Activated T-cell treated with anti-CD3 and anti-CD28 coated beads for 48 hours (primary cell): ENCODE data around the gene P4HB.

Experiments used
- DNase-seq: peaks from one replicate; pipeline ENCODE4 v3.0.0-alpha.2; 2020; ENCODE audit warnings: low read depth

The P4HB gene

GRCh38 chr17:81898029-81898866, 37.9 kb upstream of the P4HB start:
- no peak for DNase-seq

- DNase-seq: no peak
These were observed 35.1 kb upstream of the P4HB start for GRCh38 chr17:81895400-81895799.

- no peak for DNase-seq
These were observed 30.9 kb upstream of the P4HB start for GRCh38 chr17:81891303-81891552.

DNA sequence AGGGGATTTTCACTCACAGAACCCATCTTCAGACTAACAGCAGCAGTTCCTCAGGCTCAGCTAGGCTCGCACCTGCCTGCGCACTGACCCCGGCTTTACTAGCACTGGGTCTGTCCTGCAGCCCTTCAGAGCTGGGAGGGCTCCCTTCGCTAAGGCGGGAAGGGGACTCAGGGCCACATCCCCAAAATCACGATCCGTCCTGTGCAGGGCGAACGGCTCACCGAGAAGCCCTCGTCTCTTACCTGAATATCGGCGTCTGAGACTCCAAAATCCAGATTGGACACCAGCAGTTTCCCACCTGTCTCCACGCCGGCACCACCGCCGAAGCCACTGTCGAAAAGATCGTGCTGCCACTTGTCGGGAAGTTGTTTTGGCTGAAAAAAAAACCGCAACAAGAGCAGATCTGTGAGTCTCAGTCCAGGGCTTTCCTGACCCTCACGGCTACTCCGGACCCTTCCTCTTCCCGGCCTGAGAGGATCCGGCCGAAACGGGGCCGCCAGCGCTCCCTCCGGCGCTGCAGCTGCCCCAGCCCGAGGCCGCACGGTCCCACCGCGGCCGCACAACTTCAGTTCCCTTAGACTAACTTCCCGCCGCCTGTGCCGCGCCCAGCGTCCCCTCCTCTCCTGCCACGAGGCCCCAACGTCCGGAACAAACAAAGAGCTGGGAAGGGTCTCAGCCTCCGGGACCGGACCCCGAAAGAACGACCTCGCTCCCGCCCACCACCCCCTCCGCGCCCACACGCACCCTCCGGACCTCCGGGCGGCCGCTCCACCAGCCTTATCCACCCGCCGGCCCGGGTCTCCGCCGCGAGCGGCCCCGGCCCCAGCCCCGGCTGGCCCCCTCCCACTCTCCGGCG, 30.3 kb upstream of the P4HB start:
- DNase-seq: peak; percentile 15

DNA sequence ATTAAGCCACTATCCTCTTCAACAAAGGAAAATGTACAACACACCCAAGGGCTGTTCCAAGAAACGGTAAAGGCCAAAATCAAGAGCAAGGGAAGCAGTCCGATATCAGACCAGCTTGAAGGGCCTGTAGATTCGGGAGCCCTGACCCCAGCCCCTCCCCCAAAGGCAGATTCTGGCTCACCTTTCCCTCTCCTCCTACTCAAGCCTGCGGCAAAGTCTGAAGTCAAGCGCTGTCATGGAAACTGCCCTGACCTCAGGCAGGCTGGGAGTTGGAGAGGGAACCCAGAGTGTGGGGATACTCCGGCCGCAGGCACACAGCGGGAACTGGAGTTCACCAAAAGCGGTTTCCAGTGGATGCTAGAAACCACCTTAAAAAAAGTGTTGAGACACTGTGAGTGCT, 29.3 kb upstream of the P4HB start:
- no peak for DNase-seq

DNA sequence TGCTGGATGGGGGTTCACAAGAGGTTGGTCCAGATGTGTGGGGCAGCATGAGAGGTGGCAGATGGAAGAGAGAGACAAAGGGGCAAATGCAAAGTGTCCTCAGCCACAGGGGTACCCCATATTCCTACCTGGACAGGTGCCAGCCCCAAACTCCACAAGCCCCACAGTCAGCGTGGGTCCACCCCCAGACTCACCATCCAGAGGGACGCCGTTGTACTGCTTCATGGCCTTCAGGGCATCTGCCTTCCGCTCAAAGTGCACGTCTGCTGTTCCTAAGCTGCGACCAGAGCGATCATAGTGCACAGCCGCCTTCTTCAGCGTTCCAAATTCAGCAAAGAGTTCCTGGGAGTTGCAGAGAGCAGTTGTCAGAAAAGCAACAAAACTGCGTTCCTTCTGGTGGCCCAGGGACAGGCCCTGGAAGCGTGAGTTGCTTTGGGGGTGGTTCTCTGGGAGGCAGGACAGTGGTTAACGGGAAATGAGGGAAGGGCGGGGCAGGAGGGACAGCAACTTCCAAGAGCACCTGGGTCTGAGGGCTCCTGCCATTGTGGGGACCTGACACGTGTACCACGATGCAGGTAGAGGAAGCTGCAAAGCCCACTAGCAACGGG, 28.8 kb upstream of the P4HB start:
- no peak for DNase-seq

- DNase-seq: no peak
These were observed 28.0 kb upstream of the P4HB start for GRCh38 chr17:81888105-81888987.

DNA sequence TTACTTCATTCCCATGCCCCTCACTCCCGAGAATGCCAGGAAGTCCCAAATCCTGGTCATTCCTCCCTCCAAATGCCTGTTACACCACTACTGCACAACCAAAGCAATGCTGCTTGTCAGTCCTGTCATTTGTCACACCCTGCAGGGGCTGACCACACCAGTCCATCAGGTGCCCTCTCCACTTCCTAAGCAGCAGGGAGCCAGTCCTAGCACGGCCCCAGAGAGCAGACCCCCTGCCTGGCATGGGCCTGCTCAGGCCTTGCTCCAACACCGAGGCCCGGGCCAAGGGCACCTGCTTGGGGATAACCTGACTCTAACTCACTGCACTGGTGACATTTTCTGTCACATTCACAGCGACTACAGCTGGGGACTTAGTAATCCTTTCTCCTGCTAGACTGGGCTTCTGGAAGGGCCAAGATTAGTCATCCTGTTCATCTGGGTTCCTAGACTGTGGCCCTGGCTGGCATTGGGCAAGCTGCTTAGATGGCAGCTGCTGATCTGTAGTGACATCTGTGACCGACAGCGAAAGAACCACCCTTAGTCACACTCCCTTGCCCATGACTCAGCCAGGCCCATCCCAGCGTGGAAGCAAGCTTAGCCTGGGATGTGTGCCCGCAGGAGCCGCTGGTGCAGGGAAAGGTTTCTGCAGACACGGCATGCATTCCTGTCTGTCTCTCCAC, 25.7 kb upstream of the P4HB start:
- DNase-seq: no peak

GRCh38 chr17:81885454-81885853, 25.1 kb upstream of the P4HB start:
- DNase-seq: no peak

GRCh38 chr17:81884968-81885367, 24.6 kb upstream of the P4HB start:
- no peak for DNase-seq

GRCh38 chr17:81884520-81884919, 24.2 kb upstream of the P4HB start:
- DNase-seq: no peak

DNA sequence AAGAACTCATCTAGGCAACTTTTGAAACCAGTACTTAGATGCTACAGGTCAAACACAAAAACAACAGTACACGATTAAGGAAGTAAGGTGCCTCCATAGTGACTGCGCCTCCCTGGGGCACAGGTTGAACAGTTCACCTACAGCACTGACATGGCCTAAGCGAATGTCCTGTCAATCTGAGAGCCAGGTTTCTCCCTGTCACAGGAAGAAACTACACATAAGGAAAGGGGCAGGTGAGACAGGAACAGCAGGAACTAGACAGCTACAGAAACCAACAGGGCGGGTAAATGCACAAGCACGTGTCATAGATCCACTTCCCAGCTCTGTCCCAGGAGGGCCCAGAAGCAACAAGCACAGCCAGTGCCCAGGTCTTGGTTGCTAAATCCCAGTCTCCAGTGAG, 18.8 kb upstream of the P4HB start:
- no peak for DNase-seq

DNA sequence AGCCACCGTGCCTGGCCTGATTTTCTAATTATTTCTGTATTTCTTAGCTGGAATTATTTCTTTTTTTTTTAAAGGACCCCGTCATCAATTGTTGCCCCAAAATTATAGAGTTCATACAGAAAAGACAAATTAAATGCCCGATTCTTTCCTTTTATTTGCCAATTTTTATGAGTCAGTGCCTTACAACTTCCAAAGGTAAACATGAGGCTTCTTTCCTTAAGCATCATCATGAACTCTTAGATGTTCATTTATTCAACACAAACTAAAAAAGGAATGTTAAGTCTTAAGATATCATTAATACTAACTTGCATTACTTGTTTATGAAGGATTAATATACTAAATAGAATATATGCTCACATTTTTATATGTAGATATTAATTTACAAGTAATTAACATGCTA, 18.0 kb upstream of the P4HB start:
- DNase-seq: no peak

GRCh38 chr17:81877569-81877968, 17.2 kb upstream of the P4HB start:
- DNase-seq: no peak

DNA sequence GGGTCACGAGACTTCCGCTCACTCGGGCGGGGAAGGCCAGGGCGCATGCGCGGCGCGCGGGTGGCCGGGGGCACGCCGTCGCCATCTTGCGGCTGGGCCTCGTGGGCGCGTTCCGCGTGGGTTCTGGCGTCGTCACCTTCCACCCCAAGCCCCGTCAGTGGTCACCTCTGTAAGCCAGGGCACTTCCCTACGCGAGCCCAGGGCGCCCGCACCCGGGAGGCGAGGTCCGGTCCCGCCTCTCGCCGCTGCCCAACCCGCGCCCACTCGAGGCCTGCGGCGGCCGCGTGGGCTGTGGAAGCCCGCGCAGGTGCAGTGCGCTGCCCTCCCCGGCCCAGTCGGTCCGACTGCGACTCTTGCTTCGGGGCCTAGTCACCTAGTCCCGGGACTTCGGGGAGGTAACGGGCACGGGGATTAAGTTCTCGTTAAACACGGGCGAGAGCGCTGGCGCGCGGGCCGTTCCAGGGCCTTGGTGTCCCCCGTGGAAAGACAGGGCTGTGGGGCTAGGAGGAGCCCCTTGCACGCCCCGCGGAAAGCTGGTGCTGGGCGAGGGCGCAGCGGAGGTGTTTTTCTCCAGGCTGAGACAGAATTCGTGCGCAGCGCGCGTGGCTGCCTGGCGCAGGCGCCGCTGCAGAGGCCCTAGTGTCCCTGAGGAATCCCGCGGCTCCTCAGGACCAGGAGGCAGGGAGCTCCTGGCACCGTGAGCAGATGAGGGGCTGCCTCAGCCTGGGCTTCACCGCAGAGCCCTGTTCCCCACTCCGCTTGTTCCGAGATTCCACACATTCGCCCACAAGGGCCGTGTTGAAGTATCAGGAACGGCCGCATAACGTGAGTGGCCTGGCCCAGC, 11.3 kb upstream of the P4HB start:
- DNase-seq: peak; percentile 94

DNA sequence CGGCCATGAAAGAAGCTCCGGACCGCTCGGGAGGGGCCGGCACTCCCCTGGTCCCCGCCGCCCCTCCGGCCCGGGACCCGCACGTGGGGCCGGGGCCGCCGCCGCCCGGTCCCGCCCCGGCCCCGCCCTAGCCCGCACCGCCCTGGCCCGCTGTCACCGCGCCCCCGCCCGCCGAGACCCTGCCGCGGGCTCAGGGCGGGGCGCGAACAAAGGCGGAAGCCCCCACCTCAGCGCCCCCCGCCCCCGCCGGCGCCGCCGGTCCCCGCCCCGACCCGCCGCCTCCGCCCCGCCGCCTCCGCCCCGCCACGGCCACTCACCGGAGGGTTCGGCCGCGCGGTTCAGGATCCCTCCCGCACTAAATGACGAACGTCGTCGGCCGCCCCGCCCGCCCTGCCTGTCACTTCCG, 10.6 kb upstream of the P4HB start, which contains the start of gene ARHGDIA:
TSS of gene ARHGDIA (minus strand) at position 357 of the 406 bp plus-strand sequence. CDS start 1,407 bp downstream, outside the sequence.
- no peak for DNase-seq

- DNase-seq: peak; percentile 44
These were observed 10.0 kb upstream of the P4HB start for GRCh38 chr17:81870131-81870980.

DNA sequence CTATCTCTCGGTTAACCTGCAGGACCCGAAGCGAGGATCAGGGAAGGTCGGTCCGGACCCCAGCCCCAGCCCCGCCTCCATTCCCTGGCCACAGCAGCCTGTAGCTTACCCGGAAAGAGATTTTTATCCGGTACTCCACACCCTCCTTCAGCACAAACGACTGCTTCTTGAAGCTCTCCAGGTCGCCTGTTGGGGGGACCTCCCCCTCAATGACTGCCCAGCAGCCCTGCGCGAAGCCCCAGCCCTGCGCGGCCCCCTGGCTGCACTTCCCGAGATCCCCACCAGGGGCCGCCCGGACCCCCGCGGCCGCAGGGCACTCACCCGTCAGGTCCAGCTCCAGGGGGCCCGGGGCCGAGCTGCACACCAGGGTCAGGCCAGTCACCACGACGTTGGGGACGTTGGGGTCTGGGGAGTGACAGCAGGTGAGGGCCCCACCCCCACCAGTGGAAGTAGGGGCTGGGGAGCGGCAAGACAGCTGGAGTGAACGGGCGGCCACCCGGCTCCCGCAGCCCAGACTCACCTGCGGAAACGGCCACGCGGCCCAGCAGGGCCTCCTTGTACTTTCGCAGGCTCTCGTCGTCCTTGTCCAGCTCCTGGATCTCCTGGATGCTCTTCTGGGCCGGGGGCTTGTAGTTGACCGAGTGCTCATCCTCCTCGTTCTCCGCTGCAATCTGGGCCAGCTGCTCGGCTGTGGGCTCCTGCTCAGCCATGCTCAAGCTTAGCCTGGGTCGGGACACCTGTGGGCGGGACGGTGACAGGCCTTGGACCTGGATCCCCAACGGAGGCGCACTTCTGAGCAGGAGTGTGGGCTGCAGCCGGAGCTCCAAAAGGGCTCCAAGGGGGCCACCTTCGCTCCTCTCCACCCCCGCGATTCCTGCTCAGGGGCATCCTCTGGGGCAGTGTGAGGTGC, 9.1 kb upstream of the P4HB start:
- DNase-seq: peak; percentile 51
